ENCODE results near the gene PRKCB. TPM values are rescaled to one million over a fixed set of nuclear protein-coding genes. Genes with fewer than 3 reads are reported as not detected.

PRKCB gene
- total RNA-seq, 6 donors from 2014 or later, result 9.6 to 28.0 (median 13.9) TPM

- ATAC-seq (ENCODE audit: low FRiP score in 2 of 2), result no peak
- 68 to 78% methylated on average over 2 of the region's 2 CpGs for WGBS, 2 donors
- peak overlapping the region in 3 of 4 donors; percentile 14 to 68 (median 61) for H3K27ac ChIP-seq
- peaks cover 20 to 30% (median 27%) of the 10 kb centered on the region in 4 donors for H3K4me1 ChIP-seq
- no peaks in the 10 kb centered on the region for H3K9me3 ChIP-seq
- no peak overlapping the region for H3K4me3 ChIP-seq
- H3K36me3 ChIP-seq, result no peaks in the 10 kb centered on the region
- TF ChIP-seq POLR2A (IDR thresholded peaks at IDR 0.05) (no peak), POLR2AphosphoS5 (IDR thresholded peaks at IDR 0.05) (no peak), CTCF (IDR thresholded peaks at IDR 0.05) (no peak), EP300 (IDR thresholded peaks at IDR 0.05) (no peak)
- H3K27me3 ChIP-seq, result no peaks in the 10 kb centered on the region
- no peak for DNase-seq
Measured at GRCh38 chr16:23856251-23856709, 20.5 kb downstream of the PRKCB start.

- Histone ChIP-seq H3K27me3 (no peaks in the 10 kb centered on the region), H3K4me1 (peaks cover 23 to 30% (median 27%) of the 10 kb centered on the region in 4 donors), H3K27ac (peak overlapping the region; percentile 3 to 73 (median 62)), H3K9me3 (no peaks in the 10 kb centered on the region), H3K4me3 (no peak overlapping the region), H3K36me3 (no peaks in the 10 kb centered on the region)
- TF ChIP-seq CTCF (IDR thresholded peaks at IDR 0.05), result no peak
- TF ChIP-seq POLR2A (IDR thresholded peaks at IDR 0.05), result no peak
- no peak for TF ChIP-seq EP300 (IDR thresholded peaks at IDR 0.05)
- peak in 1 of 2 donors; percentile 23 for TF ChIP-seq POLR2AphosphoS5 (IDR thresholded peaks at IDR 0.05)
- WGBS, 2 donors, result 34 to 40% methylated on average over 11 of the region's 11 CpGs
- DNase-seq (no peak), ATAC-seq (ENCODE audit: low FRiP score in 2 of 2) (peak; percentile 43 to 75)
Measured at GRCh38 chr16:23857256-23857880, 21.6 kb downstream of the PRKCB start.

GRCh38 chr16:23857881-23858269 lies 22.1 kb downstream of the PRKCB start:
- no peak for ATAC-seq (ENCODE audit: low FRiP score in 2 of 2)
- Histone ChIP-seq H3K36me3 (no peaks in the 10 kb centered on the region), H3K27ac (peak overlapping the region in 3 of 4 donors; percentile 24 to 73 (median 63)), H3K9me3 (no peaks in the 10 kb centered on the region), H3K4me3 (no peak overlapping the region), H3K27me3 (no peaks in the 10 kb centered on the region), H3K4me1 (peaks cover 28 to 34% (median 29%) of the 10 kb centered on the region in 4 donors)
- WGBS, 2 donors, result 29 to 39% methylated on average over 1 of the region's 1 CpG
- TF ChIP-seq POLR2A (IDR thresholded peaks at IDR 0.05) (no peak), CTCF (IDR thresholded peaks at IDR 0.05) (no peak), POLR2AphosphoS5 (IDR thresholded peaks at IDR 0.05) (no peak), EP300 (IDR thresholded peaks at IDR 0.05) (no peak)
- no peak for DNase-seq

- no peaks in the 10 kb centered on the region for H3K9me3 ChIP-seq
- H3K36me3 ChIP-seq, result no peaks in the 10 kb centered on the region
- DNase-seq, result peak in 1 of 2 donors; percentile 67
- TF ChIP-seq POLR2AphosphoS5 (IDR thresholded peaks at IDR 0.05) (peak; percentile 18 to 34), CTCF (IDR thresholded peaks at IDR 0.05) (no peak)
- 24 to 38% methylated on average over 1 of the region's 1 CpG for WGBS, 2 donors
- H3K4me1 ChIP-seq, result peaks cover 28 to 30% (median 29%) of the 10 kb centered on the region in 4 donors
- peak in 1 of 2 donors; percentile 90 for ATAC-seq (ENCODE audit: low FRiP score in 2 of 2)
- H3K27me3 ChIP-seq, result no peaks in the 10 kb centered on the region
- no peak overlapping the region for H3K4me3 ChIP-seq
- H3K27ac ChIP-seq, result peak overlapping the region; percentile 24 to 73 (median 58)
Measured at GRCh38 chr16:23858542-23858941, 22.8 kb downstream of the PRKCB start.

All from upper lobe of left lung (tissue), 6 donors.